Measurements from ENCODE around the gene ZNF496. TPM values are rescaled to one million over a fixed set of nuclear protein-coding genes. Genes with fewer than 3 reads are reported as not detected.

ZNF496 gene
- total RNA-seq, 4 donors from 2014 or later: 23.7 to 34.3 (median 33.3) TPM

GRCh38 chr1:247297263-247298123, 34.2 kb downstream of the ZNF496 start:
- no peaks in the 10 kb centered on the region for H3K9me3 ChIP-seq
- peaks cover 0 to 30% (median 0%) of the 10 kb centered on the region in 4 donors for H3K27me3 ChIP-seq
- intact Hi-C loops (cut with DNase I): no loop called here
- H3K27ac ChIP-seq (replicated peaks in 1 of 4): no peak overlapping the region
- no peak overlapping the region for H3K4me3 ChIP-seq
- no peak for TF ChIP-seq EP300 (IDR thresholded peaks at IDR 0.05)
- TF ChIP-seq, protein P1, sequence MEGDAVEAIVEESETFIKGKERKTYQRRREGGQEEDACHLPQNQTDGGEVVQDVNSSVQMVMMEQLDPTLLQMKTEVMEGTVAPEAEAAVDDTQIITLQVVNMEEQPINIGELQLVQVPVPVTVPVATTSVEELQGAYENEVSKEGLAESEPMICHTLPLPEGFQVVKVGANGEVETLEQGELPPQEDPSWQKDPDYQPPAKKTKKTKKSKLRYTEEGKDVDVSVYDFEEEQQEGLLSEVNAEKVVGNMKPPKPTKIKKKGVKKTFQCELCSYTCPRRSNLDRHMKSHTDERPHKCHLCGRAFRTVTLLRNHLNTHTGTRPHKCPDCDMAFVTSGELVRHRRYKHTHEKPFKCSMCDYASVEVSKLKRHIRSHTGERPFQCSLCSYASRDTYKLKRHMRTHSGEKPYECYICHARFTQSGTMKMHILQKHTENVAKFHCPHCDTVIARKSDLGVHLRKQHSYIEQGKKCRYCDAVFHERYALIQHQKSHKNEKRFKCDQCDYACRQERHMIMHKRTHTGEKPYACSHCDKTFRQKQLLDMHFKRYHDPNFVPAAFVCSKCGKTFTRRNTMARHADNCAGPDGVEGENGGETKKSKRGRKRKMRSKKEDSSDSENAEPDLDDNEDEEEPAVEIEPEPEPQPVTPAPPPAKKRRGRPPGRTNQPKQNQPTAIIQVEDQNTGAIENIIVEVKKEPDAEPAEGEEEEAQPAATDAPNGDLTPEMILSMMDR (IDR thresholded peaks at IDR 0.05): no peak
- WGBS: 88% methylated on average over 9 of the region's 9 CpGs
- DNase-seq (ENCODE audit: extremely low spot score): no peak
- no peaks in the 10 kb centered on the region for H3K4me1 ChIP-seq
- H3K36me3 ChIP-seq: peaks cover 9 to 40% (median 38%) of the 10 kb centered on the region in 4 donors

DNA sequence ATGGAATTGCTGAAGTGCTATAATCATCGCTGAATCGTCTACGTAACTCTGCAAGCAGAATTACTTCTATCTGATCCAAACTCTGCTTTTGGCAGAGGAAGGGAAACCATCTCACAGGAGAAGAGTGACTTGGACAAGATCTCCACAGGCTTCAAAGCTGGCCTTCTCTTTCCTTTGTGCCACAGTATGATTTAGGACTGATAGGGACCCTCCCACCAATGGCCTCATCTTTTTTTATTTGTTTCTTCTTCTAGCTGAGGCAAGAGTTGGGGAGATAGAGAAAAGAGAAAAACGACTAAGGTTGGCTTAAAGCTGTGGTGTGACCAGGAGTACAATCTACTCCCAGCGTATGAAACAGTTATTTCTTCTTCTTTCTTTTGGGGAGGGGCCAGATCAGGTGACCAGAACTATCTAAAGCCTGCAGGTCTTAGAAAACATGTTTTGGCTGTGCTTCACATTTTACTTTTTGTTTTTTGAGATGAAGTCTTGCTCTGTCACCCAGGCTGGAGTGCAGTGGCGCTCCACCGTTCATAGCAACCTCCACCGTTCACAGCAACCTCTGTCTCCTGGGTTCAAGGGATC, 35.0 kb downstream of the ZNF496 start:
- Histone ChIP-seq H3K4me3 (no peak overlapping the region), H3K36me3 (peaks cover 8 to 32% (median 30%) of the 10 kb centered on the region in 4 donors), H3K4me1 (no peaks in the 10 kb centered on the region), H3K27me3 (peaks cover 0 to 38% (median 0%) of the 10 kb centered on the region in 4 donors), H3K9me3 (no peaks in the 10 kb centered on the region), H3K27ac (replicated peaks in 1 of 4) (no peak overlapping the region)
- no peak for DNase-seq (ENCODE audit: extremely low spot score)
- intact Hi-C loops (cut with DNase I): no loop called here
- 94% methylated on average over 8 of the region's 8 CpGs for WGBS
- TF ChIP-seq EP300 (IDR thresholded peaks at IDR 0.05): no peak

DNA sequence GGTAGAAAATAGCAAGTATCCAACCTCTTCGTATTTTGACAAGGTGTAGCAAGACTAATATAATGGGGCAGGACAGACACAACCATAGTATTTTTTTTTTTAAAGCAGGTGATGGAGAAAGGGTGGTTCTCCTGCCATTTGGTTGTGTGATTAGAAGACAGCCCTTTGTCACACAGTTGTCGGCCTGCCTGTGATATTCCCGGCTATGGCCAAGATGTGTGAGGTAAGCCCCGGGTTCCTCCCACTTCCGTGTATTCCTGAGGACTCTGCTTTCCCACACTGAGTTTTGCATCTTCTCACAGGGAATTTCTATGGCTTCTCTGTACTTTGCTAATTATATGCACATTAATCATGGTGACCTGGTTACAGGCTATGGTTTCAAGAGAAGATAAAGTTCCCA, 35.9 kb downstream of the ZNF496 start:
- intact Hi-C loops (cut with DNase I): no loop called here
- Histone ChIP-seq H3K4me3 (no peak overlapping the region), H3K9me3 (no peaks in the 10 kb centered on the region), H3K27ac (replicated peaks in 1 of 4) (no peak overlapping the region), H3K36me3 (peaks cover 8 to 23% (median 20%) of the 10 kb centered on the region in 4 donors), H3K4me1 (no peaks in the 10 kb centered on the region), H3K27me3 (peaks cover 0 to 38% (median 0%) of the 10 kb centered on the region in 4 donors)
- TF ChIP-seq POLR2AphosphoS5 (IDR thresholded peaks at IDR 0.05): no peak
- TF ChIP-seq, protein P1 (IDR thresholded peaks at IDR 0.05): no peak
- no peak for DNase-seq (ENCODE audit: extremely low spot score)
- WGBS: 27% methylated on average over 5 of the region's 5 CpGs

DNA sequence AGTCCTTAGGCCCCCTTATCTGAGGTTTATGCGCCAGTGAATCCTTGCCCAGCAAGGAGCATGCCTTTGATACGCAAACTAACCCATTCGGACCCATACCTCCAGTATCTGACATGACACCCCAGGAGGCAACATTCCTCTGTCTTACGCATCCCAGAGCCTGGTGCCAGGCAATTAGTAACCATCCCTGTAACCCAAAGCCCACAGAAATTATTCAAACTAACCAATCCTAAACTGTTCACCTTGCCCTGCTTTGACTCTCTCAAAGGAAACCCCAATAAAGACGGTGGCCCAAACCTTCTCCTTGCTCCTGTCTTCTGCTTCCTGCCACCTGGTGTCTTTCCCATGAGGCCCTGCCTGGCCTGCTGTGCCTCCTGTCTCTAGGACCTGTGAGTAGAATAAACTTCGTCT, 36.4 kb downstream of the ZNF496 start:
- no peak overlapping the region for H3K4me3 ChIP-seq
- H3K4me1 ChIP-seq: no peaks in the 10 kb centered on the region
- peaks cover 3 to 18% (median 15%) of the 10 kb centered on the region in 4 donors for H3K36me3 ChIP-seq
- 41% methylated on average over 6 of the region's 6 CpGs for WGBS
- no peak for DNase-seq (ENCODE audit: extremely low spot score)
- intact Hi-C loops (cut with DNase I): no loop called here
- peaks cover 0 to 38% (median 0%) of the 10 kb centered on the region in 4 donors for H3K27me3 ChIP-seq
- TF ChIP-seq, protein P1 (IDR thresholded peaks at IDR 0.05): no peak
- TF ChIP-seq EP300 (IDR thresholded peaks at IDR 0.05) (no peak), POLR2A (IDR thresholded peaks at IDR 0.05; ENCODE audit: low read depth) (no peak), POLR2AphosphoS5 (IDR thresholded peaks at IDR 0.05) (no peak)
- H3K9me3 ChIP-seq: no peaks in the 10 kb centered on the region
- H3K27ac ChIP-seq (replicated peaks in 1 of 4): no peak overlapping the region

DNA sequence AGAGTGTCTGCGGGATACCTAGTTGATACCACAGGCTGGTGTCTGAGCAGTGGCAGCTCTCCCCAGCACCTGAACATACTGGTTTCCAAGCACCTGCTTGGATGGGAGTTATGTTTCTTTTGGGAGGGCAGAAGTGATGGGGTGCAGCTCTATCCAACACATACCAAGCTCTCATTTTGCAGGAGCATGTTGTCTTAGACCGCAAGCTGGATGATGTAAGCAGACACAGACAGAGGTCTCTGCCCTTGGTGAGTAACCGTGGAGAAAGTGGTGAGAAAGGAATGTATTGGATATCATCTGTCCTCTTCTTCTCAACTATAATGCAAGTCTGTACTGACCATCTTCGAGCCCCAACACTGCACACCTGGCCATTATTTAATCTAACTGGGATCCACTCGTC, 37.4 kb downstream of the ZNF496 start:
- Histone ChIP-seq H3K4me1 (no peaks in the 10 kb centered on the region), H3K4me3 (no peak overlapping the region), H3K36me3 (peaks cover 0 to 10% (median 6%) of the 10 kb centered on the region in 4 donors), H3K27me3 (peaks cover 0 to 38% (median 0%) of the 10 kb centered on the region in 4 donors), H3K9me3 (no peaks in the 10 kb centered on the region), H3K27ac (replicated peaks in 1 of 4) (no peak overlapping the region)
- WGBS: 76% methylated on average over 5 of the region's 5 CpGs
- intact Hi-C loops (cut with DNase I): no loop called here
- TF ChIP-seq POLR2AphosphoS5 (IDR thresholded peaks at IDR 0.05): no peak
- TF ChIP-seq, protein P1 (IDR thresholded peaks at IDR 0.05): no peak
- no peak for TF ChIP-seq POLR2A (IDR thresholded peaks at IDR 0.05; ENCODE audit: low read depth)
- TF ChIP-seq EP300 (IDR thresholded peaks at IDR 0.05): no peak
- DNase-seq (ENCODE audit: extremely low spot score): no peak

Measured in esophagus muscularis mucosa (tissue), 4 donors.